ENCODE data around the gene KRTAP3-1.
A peak's percentile ranks its signal among the peaks of the same experiment; 100 is the strongest.

The KRTAP3-1 gene

GRCh38 chr17:40974366-40974765 is 34.6 kb downstream of the KRTAP3-1 start:
- DNase-seq: no peak

- DNase-seq: no peak
Observed at GRCh38 chr17:40967582-40967981, 41.3 kb downstream of the KRTAP3-1 start.

GRCh38 chr17:40966848-40967247 is 42.1 kb downstream of the KRTAP3-1 start, which contains the start of gene KRT39:
TSS of gene KRT39 (minus strand) at chr17:40966948. CDS start at chr17:40966856, 92 bp downstream.
- DNase-seq: no peak

GRCh38 chr17:40963838-40964237 is 45.1 kb downstream of the KRTAP3-1 start:
- DNase-seq: peak in 1 of 2 donors; percentile 23

GRCh38 chr17:40962059-40962561 is 46.8 kb downstream of the KRTAP3-1 start:
- no peak for DNase-seq

- DNase-seq: no peak
Observed at GRCh38 chr17:40961591-40961990, 47.3 kb downstream of the KRTAP3-1 start.

GRCh38 chr17:40960144-40960543 is 48.8 kb downstream of the KRTAP3-1 start:
- no peak for DNase-seq
